Lung (tissue), 12 donors: ENCODE results near the gene VPS13D. TPM values are rescaled to one million over a fixed set of nuclear protein-coding genes. Genes with fewer than 3 reads are reported as not detected.

Source experiments
- ATAC-seq: fragments of 200-7000 bp; cut with Tn5 transposase; one replicate; pipeline ENCODE4 v1.9.1; 2020; ENCODE audit warnings: moderate number of reproducible peaks; ENCODE audit not compliant: insufficient read depth, low FRiP score
- DNase-seq, 3 donors: peaks; one replicate each; pipeline ENCODE4 v3.0.0-alpha.2; 2013 to 2017
- H3K27ac ChIP-seq, 2 donors: one replicate each; pipeline ENCODE4 v1.5.1; 2013; ENCODE audit warnings: mild to moderate bottlenecking in 2 of 2, moderate library complexity in 2 of 2, control low read depth in 1 of 2, inconsistent platforms in 1 of 2, low read depth in 1 of 2, low read length in 1 of 2
- H3K27me3 ChIP-seq, 3 donors: one replicate each; pipeline ENCODE4 v1.5.1; 2013; ENCODE audit warnings: low read length in 2 of 3; ENCODE audit not compliant: control insufficient read depth in 3 of 3, insufficient read depth in 3 of 3
- H3K36me3 ChIP-seq, 4 donors: one replicate each; pipeline ENCODE4 v1.5.1; 2013; ENCODE audit warnings: low read length in 4 of 4, mild to moderate bottlenecking in 1 of 4, moderate library complexity in 1 of 4; ENCODE audit not compliant: control insufficient read depth in 4 of 4, insufficient read depth in 4 of 4
- H3K4me1 ChIP-seq, 5 donors: one replicate each; pipeline ENCODE4 v1.5.1; 2013; ENCODE audit warnings: low read length in 5 of 5, mild to moderate bottlenecking in 2 of 5, moderate library complexity in 1 of 5; ENCODE audit not compliant: control insufficient read depth in 5 of 5, insufficient read depth in 5 of 5
- H3K4me3 ChIP-seq: one replicate; pipeline ENCODE4 v1.5.1; 2013; ENCODE audit warnings: mild to moderate bottlenecking, control low read depth, moderate library complexity
- H3K9ac ChIP-seq, 2 donors: one replicate each; pipeline ENCODE4 v1.5.1; 2013; ENCODE audit warnings: low read length in 2 of 2, control low read depth in 1 of 2; ENCODE audit not compliant: insufficient read depth in 1 of 2
- H3K9me3 ChIP-seq, 4 donors: one replicate each; pipeline ENCODE4 v1.5.1; 2013; ENCODE audit warnings: low read length in 3 of 4, mild to moderate bottlenecking in 1 of 4, moderate library complexity in 1 of 4; ENCODE audit not compliant: control insufficient read depth in 4 of 4, insufficient read depth in 3 of 4
- CTCF ChIP-seq: IDR thresholded peaks from 2 replicates; pipeline ENCODE4 v1.5.1; 2012; ENCODE audit warnings: mild to moderate bottlenecking; ENCODE audit errors: control extremely low read depth, extremely low read depth
- WGBS, 2 donors: extraction: QIAGEN DNeasy Blood & Tissue Kit; methylation state at CpG; one replicate each; pipeline ENCODE4 v1.1.7; 2013; 5-methylcytosine and 5-hydroxymethylcytosine counted together
- polyA plus RNA-seq, 2 donors: library from polyadenylated mRNA; stranded (reverse); fragments of 200-250 nt; gene quantifications; one replicate each; pipeline ENCODE4 v1.2.1, GENCODE V29; 2013
- total RNA-seq, 2 donors: library from RNA; depleted of rRNA in 1 of 2; stranded (reverse); fragments of >200 nt in 1 of 2; gene quantifications; one replicate each; pipeline ENCODE4 v1.2.1, GENCODE V29; 2014 to 2021
- donor health status: control.
- donor health status: control.
- donor health status: Bipolar disorder and iron deficiency.
- donor health status: healthy.
- donor health status: DM: yes; HTN: yes; CAD: no.

Gene VPS13D
- total and polyA plus RNA-seq, 4 donors = 18.4 to 76.0 (median 37.5) TPM

- no peak overlapping the region for H3K4me3 ChIP-seq
- H3K27me3 ChIP-seq = no peaks in the 10 kb centered on the region
- no peak overlapping the region for H3K27ac ChIP-seq
- 68 to 87% methylated on average over 4 of the region's 4 CpGs for WGBS, 2 donors
- H3K9ac ChIP-seq = no peak overlapping the region
- TF ChIP-seq CTCF = no peak
- no peaks in the 10 kb centered on the region for H3K9me3 ChIP-seq
- H3K36me3 ChIP-seq = peaks cover 14 to 29% (median 19%) of the 10 kb centered on the region in 4 donors
- ATAC-seq (peak; percentile 47), DNase-seq (peak in 2 of 3 donors; percentile 32 to 52)
- H3K4me1 ChIP-seq = peaks cover 0 to 7% (median 0%) of the 10 kb centered on the region in 5 donors
These were observed 70.9 kb downstream of the VPS13D start for GRCh38 chr1:12300706-12301105.

GRCh38 chr1:12301518-12302237 is 71.8 kb downstream of the VPS13D start:
- Histone ChIP-seq H3K9ac (no peak overlapping the region), H3K27ac (peak overlapping the region in 1 of 2 donors; percentile 47), H3K4me3 (no peak overlapping the region), H3K9me3 (no peaks in the 10 kb centered on the region), H3K27me3 (no peaks in the 10 kb centered on the region), H3K36me3 (peaks cover 20 to 32% (median 21%) of the 10 kb centered on the region in 4 donors), H3K4me1 (peaks cover 0 to 7% (median 0%) of the 10 kb centered on the region in 5 donors)
- TF ChIP-seq CTCF = no peak
- no peak for ATAC-seq
- WGBS, 2 donors = 83 to 86% methylated on average over 8 of the region's 8 CpGs
- no peak for DNase-seq

GRCh38 chr1:12302798-12303447 is 73.1 kb downstream of the VPS13D start:
- ATAC-seq = no peak
- H3K27ac ChIP-seq = no peak overlapping the region
- H3K9me3 ChIP-seq = no peaks in the 10 kb centered on the region
- peaks cover 0 to 7% (median 0%) of the 10 kb centered on the region in 5 donors for H3K4me1 ChIP-seq
- DNase-seq = no peak
- H3K4me3 ChIP-seq = no peak overlapping the region
- H3K36me3 ChIP-seq = peaks cover 20 to 37% (median 26%) of the 10 kb centered on the region in 4 donors
- H3K9ac ChIP-seq = no peak overlapping the region
- TF ChIP-seq CTCF = no peak
- WGBS, 2 donors = 58 to 60% methylated on average over 2 of the region's 2 CpGs
- no peaks in the 10 kb centered on the region for H3K27me3 ChIP-seq
